ENCODE measurements around the gene KLF6.
"Not testable (repeated sequence)": the region's sequence is repeated elsewhere in the genome, so short reads cannot be mapped to it uniquely, and the experiment has no call there.

- not testable (repeated sequence) for TF ChIP-seq CTCF, POLR2A, EP300 (IDR thresholded peaks at IDR 0.05)
These were observed 52.8 kb downstream of the KLF6 start for GRCh38 chr10:3732183-3732582.
